ENCODE measurements around the gene PPP1R27. TPM values are rescaled to one million over a fixed set of nuclear protein-coding genes. Genes with fewer than 3 reads are reported as not detected.

PPP1R27 gene
- total and polyA plus RNA-seq, 9 of the 15 experiments (the other 6 are each of a cell fraction or from before 2014, with no cell fraction given): 0.29 to 6.9 (median 1.5) TPM; not detected in 2

DNA sequence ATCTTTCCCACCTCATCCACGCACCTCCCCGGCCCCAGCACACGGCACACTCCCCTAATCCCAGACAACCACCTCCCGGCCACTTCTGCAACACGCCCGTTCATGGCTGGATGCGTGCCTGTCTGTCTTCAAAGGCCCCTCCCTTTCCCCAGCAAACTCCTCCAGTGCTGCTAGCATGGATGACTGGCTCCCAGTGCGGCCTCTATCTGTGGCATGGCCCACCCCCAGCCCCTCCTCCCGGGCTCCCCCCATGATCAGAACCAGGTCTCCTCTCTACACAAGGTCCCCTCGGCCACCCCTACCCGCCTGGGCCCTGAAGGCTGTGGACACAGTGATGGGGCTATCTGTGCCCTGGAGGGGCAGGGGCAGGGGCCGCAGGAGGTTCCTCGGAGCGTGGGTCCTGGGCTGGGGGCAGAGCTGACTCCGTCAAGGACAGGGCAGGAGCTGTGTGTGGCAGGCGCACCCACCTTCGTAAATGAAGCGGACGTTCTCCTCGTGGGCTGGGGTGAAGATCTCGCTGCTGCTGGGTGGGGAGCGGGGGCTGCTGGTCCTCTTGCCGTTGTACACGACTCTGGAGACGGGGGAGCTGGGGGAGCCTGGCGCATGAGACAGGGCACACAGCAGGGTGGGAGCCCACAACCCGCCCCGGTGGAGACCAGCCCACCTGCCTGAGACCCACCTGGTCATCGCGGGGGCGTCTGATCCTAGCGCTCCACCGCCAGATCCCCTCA lies 10.9 kb downstream of the PPP1R27 start:
- FAIRE-seq (no peak), ATAC-seq (no peak)
- POLR2A ChIA-PET: interaction anchor here (1.2 to 1.4 kb wide), 2 partner anchors 9 to 20 kb away, joined by 3 to 6 read pairs; partner anchors contain the start of gene MCRIP1

More for the DNA sequence above, 10.9 kb downstream of the PPP1R27 start:
- Histone ChIP-seq H4K20me1 (replicated peaks; ENCODE audit: control insufficient read depth, insufficient read depth, low read length) (no peaks in the 10 kb centered on the region), H3K4me3 (no peak overlapping the region), H3K9me3 (replicated peaks; ENCODE audit: control insufficient read depth, insufficient read depth, low read depth, low read length) (no peaks in the 10 kb centered on the region), H3K79me2 (ENCODE audit: control insufficient read depth, insufficient read depth, low read length) (no peaks in the 10 kb centered on the region), H3K9ac (ENCODE audit: insufficient read depth in 1 of 2, low read depth in 2 of 2, low read length in 2 of 2) (peak overlapping the region in 1 of 2 experiments; percentile 75; a peak in 2 of 4 replicates), H3K36me3 (ENCODE audit: control insufficient read depth, insufficient read depth, low read length) (no peaks in the 10 kb centered on the region), H3K4me1 (replicated peaks in 1 of 2; ENCODE audit: control insufficient read depth in 2 of 2, insufficient read depth in 2 of 2, low read length in 2 of 2) (peaks cover 17 to 75% of the 10 kb centered on the region in 2 experiments), H3K4me2 (ENCODE audit: insufficient read depth, low read length) (no peak overlapping the region), H3K27me3 (ENCODE audit: control insufficient read depth in 2 of 2, insufficient read depth in 2 of 2, low read length in 2 of 2) (no peaks in the 10 kb centered on the region), H3K9me1 (ENCODE audit: control insufficient read depth, insufficient read depth, low read length) (no peaks in the 10 kb centered on the region), H2AFZ (ENCODE audit: low read depth, low read length) (no peak overlapping the region), H3K27ac (ENCODE audit: extremely low read depth, low read depth, low read length) (no peak overlapping the region)
- intact Hi-C loops (cut with micrococcal nuclease): loop anchor here (5.0 kb wide), 1 partner anchor 38 kb away; the partner anchor contains the start of gene P4HB
- in situ Hi-C loops (cut with MboI): no loop called here
- TF ChIP-seq ILF3 (IDR thresholded peaks at IDR 0.05; ENCODE audit: borderline replicate concordance) (no peak), SMARCA5 (IDR thresholded peaks at IDR 0.05) (no peak), CC2D1A (IDR thresholded peaks at IDR 0.05) (no peak), ZNF274 (IDR thresholded peaks at IDR 0.05; ENCODE audit: borderline replicate concordance, low read depth, low read length) (no peak), DPF2 (IDR thresholded peaks at IDR 0.05) (no peak), CBX3 (IDR thresholded peaks at IDR 0.05; ENCODE audit: borderline replicate concordance in 1 of 2, low read length in 2 of 2) (no peak), HMG20B (CRISPR knock-in tag; IDR thresholded peaks at IDR 0.05) (no peak)
- TF ChIP-seq, protein P1, sequence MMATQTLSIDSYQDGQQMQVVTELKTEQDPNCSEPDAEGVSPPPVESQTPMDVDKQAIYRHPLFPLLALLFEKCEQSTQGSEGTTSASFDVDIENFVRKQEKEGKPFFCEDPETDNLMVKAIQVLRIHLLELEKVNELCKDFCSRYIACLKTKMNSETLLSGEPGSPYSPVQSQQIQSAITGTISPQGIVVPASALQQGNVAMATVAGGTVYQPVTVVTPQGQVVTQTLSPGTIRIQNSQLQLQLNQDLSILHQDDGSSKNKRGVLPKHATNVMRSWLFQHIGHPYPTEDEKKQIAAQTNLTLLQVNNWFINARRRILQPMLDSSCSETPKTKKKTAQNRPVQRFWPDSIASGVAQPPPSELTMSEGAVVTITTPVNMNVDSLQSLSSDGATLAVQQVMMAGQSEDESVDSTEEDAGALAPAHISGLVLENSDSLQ (IDR thresholded peaks at IDR 0.05): peak; percentile 12; the same call in 1 of the 2 replicates
- TF ChIP-seq, protein P2, sequence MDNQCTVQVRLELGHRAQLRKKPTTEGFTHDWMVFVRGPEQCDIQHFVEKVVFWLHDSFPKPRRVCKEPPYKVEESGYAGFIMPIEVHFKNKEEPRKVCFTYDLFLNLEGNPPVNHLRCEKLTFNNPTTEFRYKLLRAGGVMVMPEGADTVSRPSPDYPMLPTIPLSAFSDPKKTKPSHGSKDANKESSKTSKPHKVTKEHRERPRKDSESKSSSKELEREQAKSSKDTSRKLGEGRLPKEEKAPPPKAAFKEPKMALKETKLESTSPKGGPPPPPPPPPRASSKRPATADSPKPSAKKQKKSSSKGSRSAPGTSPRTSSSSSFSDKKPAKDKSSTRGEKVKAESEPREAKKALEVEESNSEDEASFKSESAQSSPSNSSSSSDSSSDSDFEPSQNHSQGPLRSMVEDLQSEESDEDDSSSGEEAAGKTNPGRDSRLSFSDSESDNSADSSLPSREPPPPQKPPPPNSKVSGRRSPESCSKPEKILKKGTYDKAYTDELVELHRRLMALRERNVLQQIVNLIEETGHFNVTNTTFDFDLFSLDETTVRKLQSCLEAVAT (IDR thresholded peaks at IDR 0.05): no peak
- TF ChIP-seq, protein P3, sequence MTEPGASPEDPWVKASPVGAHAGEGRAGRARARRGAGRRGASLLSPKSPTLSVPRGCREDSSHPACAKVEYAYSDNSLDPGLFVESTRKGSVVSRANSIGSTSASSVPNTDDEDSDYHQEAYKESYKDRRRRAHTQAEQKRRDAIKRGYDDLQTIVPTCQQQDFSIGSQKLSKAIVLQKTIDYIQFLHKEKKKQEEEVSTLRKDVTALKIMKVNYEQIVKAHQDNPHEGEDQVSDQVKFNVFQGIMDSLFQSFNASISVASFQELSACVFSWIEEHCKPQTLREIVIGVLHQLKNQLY (CRISPR knock-in tag; conservative IDR thresholded peaks at IDR 0.05): no peak
- TF ChIP-seq, protein P4, sequence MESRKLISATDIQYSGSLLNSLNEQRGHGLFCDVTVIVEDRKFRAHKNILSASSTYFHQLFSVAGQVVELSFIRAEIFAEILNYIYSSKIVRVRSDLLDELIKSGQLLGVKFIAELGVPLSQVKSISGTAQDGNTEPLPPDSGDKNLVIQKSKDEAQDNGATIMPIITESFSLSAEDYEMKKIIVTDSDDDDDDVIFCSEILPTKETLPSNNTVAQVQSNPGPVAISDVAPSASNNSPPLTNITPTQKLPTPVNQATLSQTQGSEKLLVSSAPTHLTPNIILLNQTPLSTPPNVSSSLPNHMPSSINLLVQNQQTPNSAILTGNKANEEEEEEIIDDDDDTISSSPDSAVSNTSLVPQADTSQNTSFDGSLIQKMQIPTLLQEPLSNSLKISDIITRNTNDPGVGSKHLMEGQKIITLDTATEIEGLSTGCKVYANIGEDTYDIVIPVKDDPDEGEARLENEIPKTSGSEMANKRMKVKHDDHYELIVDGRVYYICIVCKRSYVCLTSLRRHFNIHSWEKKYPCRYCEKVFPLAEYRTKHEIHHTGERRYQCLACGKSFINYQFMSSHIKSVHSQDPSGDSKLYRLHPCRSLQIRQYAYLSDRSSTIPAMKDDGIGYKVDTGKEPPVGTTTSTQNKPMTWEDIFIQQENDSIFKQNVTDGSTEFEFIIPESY (CRISPR knock-in tag; IDR thresholded peaks at IDR 0.05): peak; percentile 49; the same call in 1 of the 2 replicates
- DNase-seq (ENCODE audit: extremely low read depth in 1 of 4, low spot score in 3 of 4): no peak
- CTCF ChIA-PET (ENCODE audit: low intra/inter-chr PET ratio): no interaction called here
- no TSS peak for BruUV-seq (replicated peaks)
- 89% methylated on average over 21 of the region's 33 CpGs for WGBS (ENCODE audit: insufficient coverage, low coverage, missing lambda C conversion rate)
